ENCODE results near the gene ADAMTS17.
A peak's percentile ranks its signal among the peaks of the same experiment; 100 is the strongest.
"Not testable (repeated sequence)": the region's sequence is repeated elsewhere in the genome, so short reads cannot be mapped to it uniquely, and the experiment has no call there.

ADAMTS17 gene

GRCh38 chr15:99944131-99944530 is 397.6 kb downstream of the ADAMTS17 start:
- no peaks in the 10 kb centered on the region for H3K4me1 ChIP-seq
- no peaks in the 10 kb centered on the region for H3K27me3 ChIP-seq
- TF ChIP-seq Cebpa-rat (IDR thresholded peaks at IDR 0.05): no peak
- no peaks in the 10 kb centered on the region for H3K36me3 ChIP-seq
- H4K20me1 ChIP-seq: no peaks in the 10 kb centered on the region
- peaks cover 49% of the 10 kb centered on the region for H3K9me3 ChIP-seq
- no peak overlapping the region for H3K27ac ChIP-seq
- H3K4me3 ChIP-seq: no peak overlapping the region
- no peak overlapping the region for H3K4me2 ChIP-seq
- H3K9ac ChIP-seq: no peak overlapping the region

- H3K27me3 ChIP-seq: no peaks in the 10 kb centered on the region
These were observed 398.3 kb downstream of the ADAMTS17 start for GRCh38 chr15:99943466-99943865.

GRCh38 chr15:99932676-99933402 is 408.9 kb downstream of the ADAMTS17 start:
- H3K4me1 ChIP-seq: peaks cover 12% of the 10 kb centered on the region
- H3K9ac ChIP-seq: no peak overlapping the region
- TF ChIP-seq Cebpa-rat (IDR thresholded peaks at IDR 0.05): no peak
- no peak overlapping the region for H3K27ac ChIP-seq
- no peak overlapping the region for H3K4me3 ChIP-seq
- H4K20me1 ChIP-seq: no peaks in the 10 kb centered on the region
- no peak overlapping the region for H3K4me2 ChIP-seq
- H3K27me3 ChIP-seq: no peaks in the 10 kb centered on the region
- no peaks in the 10 kb centered on the region for H3K36me3 ChIP-seq
- H3K9me3 ChIP-seq: no peaks in the 10 kb centered on the region

More at GRCh38 chr15:99943466-99943865, 398.3 kb downstream of the ADAMTS17 start:
- H4K20me1 ChIP-seq: no peaks in the 10 kb centered on the region
- H3K4me2 ChIP-seq: no peak overlapping the region
- peaks cover 46% of the 10 kb centered on the region for H3K9me3 ChIP-seq
- no peaks in the 10 kb centered on the region for H3K4me1 ChIP-seq
- no peak overlapping the region for H3K4me3 ChIP-seq
- H3K36me3 ChIP-seq: no peaks in the 10 kb centered on the region
- TF ChIP-seq Cebpa-rat (IDR thresholded peaks at IDR 0.05): no peak
- no peak overlapping the region for H3K9ac ChIP-seq
- no peak overlapping the region for H3K27ac ChIP-seq

GRCh38 chr15:99931703-99932603 is 409.8 kb downstream of the ADAMTS17 start:
- no peaks in the 10 kb centered on the region for H3K27me3 ChIP-seq
- H3K9ac ChIP-seq: no peak overlapping the region
- peaks cover 12% of the 10 kb centered on the region for H3K4me1 ChIP-seq
- no peak for TF ChIP-seq Cebpa-rat (IDR thresholded peaks at IDR 0.05)
- no peak overlapping the region for H3K4me2 ChIP-seq
- no peaks in the 10 kb centered on the region for H4K20me1 ChIP-seq
- H3K36me3 ChIP-seq: no peaks in the 10 kb centered on the region
- no peak overlapping the region for H3K4me3 ChIP-seq
- no peaks in the 10 kb centered on the region for H3K9me3 ChIP-seq
- no peak overlapping the region for H3K27ac ChIP-seq

- Histone ChIP-seq H3K9me3 (no peaks in the 10 kb centered on the region), H3K36me3 (no peaks in the 10 kb centered on the region), H3K27me3 (no peaks in the 10 kb centered on the region), H3K27ac (no peak overlapping the region), H3K4me3 (no peak overlapping the region), H3K9ac (no peak overlapping the region), H4K20me1 (no peaks in the 10 kb centered on the region), H3K4me2 (no peak overlapping the region), H3K4me1 (peaks cover 12% of the 10 kb centered on the region)
- no peak for TF ChIP-seq Cebpa-rat (IDR thresholded peaks at IDR 0.05)
These were observed 411.1 kb downstream of the ADAMTS17 start for GRCh38 chr15:99930696-99931095.

- Histone ChIP-seq H3K4me2 (peak overlapping the region; percentile 93), H3K36me3 (no peaks in the 10 kb centered on the region), H3K9me3 (no peaks in the 10 kb centered on the region), H3K4me3 (peak overlapping the region; percentile 70), H3K9ac (peak overlapping the region; percentile 79; the same call in 1 of the 2 replicates), H3K27ac (no peak overlapping the region), H4K20me1 (no peaks in the 10 kb centered on the region), H3K4me1 (peaks cover 12% of the 10 kb centered on the region), H3K27me3 (no peaks in the 10 kb centered on the region)
- no peak for TF ChIP-seq Cebpa-rat (IDR thresholded peaks at IDR 0.05)
These were observed 412.5 kb downstream of the ADAMTS17 start for GRCh38 chr15:99929266-99929665.

GRCh38 chr15:99928429-99928981 is 413.3 kb downstream of the ADAMTS17 start:
- H3K9ac ChIP-seq: peak overlapping the region; percentile 79
- peaks cover 12% of the 10 kb centered on the region for H3K4me1 ChIP-seq
- no peaks in the 10 kb centered on the region for H4K20me1 ChIP-seq
- H3K4me2 ChIP-seq: peak overlapping the region; percentile 93
- no peaks in the 10 kb centered on the region for H3K9me3 ChIP-seq
- no peaks in the 10 kb centered on the region for H3K27me3 ChIP-seq
- H3K27ac ChIP-seq: peak overlapping the region; percentile 65
- no peaks in the 10 kb centered on the region for H3K36me3 ChIP-seq
- no peak for TF ChIP-seq Cebpa-rat (IDR thresholded peaks at IDR 0.05)
- peak overlapping the region; percentile 70 for H3K4me3 ChIP-seq

GRCh38 chr15:99926532-99926931 is 415.2 kb downstream of the ADAMTS17 start:
- not testable (repeated sequence) for H3K36me3 ChIP-seq, H3K27me3 ChIP-seq, H4K20me1 ChIP-seq, H3K9me3 ChIP-seq, H3K9ac ChIP-seq, H3K27ac ChIP-seq, H3K4me3 ChIP-seq, H3K4me2 ChIP-seq
- peaks cover 12% of the 10 kb centered on the region for H3K4me1 ChIP-seq

- Histone ChIP-seq H3K9ac (no peak overlapping the region), H3K4me3 (peak overlapping the region; percentile 59)
These were observed 415.9 kb downstream of the ADAMTS17 start for GRCh38 chr15:99925661-99926461.

More at GRCh38 chr15:99925661-99926461, 415.9 kb downstream of the ADAMTS17 start:
- H3K4me2 ChIP-seq: peak overlapping the region; percentile 64
- H3K36me3 ChIP-seq: no peaks in the 10 kb centered on the region
- H3K4me1 ChIP-seq: peaks cover 12% of the 10 kb centered on the region
- H4K20me1 ChIP-seq: no peaks in the 10 kb centered on the region
- H3K27me3 ChIP-seq: no peaks in the 10 kb centered on the region
- H3K9me3 ChIP-seq: no peaks in the 10 kb centered on the region
- no peak overlapping the region for H3K27ac ChIP-seq
- TF ChIP-seq Cebpa-rat (IDR thresholded peaks at IDR 0.05): no peak

Measured in BLaER1 (cell line).